ENCODE data around the gene HYAL2.

Gene HYAL2

GRCh38 chr3:50270422-50271224 is 51.9 kb downstream of the HYAL2 start:
- TF ChIP-seq, protein P1, sequence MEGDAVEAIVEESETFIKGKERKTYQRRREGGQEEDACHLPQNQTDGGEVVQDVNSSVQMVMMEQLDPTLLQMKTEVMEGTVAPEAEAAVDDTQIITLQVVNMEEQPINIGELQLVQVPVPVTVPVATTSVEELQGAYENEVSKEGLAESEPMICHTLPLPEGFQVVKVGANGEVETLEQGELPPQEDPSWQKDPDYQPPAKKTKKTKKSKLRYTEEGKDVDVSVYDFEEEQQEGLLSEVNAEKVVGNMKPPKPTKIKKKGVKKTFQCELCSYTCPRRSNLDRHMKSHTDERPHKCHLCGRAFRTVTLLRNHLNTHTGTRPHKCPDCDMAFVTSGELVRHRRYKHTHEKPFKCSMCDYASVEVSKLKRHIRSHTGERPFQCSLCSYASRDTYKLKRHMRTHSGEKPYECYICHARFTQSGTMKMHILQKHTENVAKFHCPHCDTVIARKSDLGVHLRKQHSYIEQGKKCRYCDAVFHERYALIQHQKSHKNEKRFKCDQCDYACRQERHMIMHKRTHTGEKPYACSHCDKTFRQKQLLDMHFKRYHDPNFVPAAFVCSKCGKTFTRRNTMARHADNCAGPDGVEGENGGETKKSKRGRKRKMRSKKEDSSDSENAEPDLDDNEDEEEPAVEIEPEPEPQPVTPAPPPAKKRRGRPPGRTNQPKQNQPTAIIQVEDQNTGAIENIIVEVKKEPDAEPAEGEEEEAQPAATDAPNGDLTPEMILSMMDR (IDR thresholded peaks at IDR 0.05; ENCODE audit: low read depth, low read length) = no peak
- no peak for DNase-seq (ENCODE audit: extremely low read depth, low read depth)

GRCh38 chr3:50269977-50270413 is 52.5 kb downstream of the HYAL2 start:
- TF ChIP-seq, protein P1 (IDR thresholded peaks at IDR 0.05; ENCODE audit: low read depth, low read length) = no peak
- DNase-seq (ENCODE audit: extremely low read depth, low read depth) = no peak

DNA sequence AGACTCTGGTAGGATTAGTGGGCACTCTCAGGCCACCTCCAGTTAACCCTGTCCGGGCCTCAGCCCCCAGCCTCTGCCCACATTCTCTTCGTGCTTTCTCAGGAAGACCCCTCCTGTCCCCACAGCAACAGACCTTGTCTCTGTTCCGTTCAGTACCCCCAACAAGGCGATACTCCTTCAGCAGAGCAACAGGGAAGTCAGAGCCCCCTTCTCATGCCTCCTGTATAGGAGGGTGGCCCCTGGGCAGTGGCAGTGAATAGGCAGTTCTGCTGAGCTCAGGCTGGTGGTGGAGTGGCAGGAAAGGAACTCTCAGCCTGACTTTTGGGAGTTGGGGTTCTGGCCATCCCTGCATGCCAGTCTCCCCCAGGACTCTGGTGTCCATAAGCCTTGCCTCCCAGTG is 53.1 kb downstream of the HYAL2 start:
- TF ChIP-seq, protein P1 (IDR thresholded peaks at IDR 0.05; ENCODE audit: low read depth, low read length) = no peak
- no peak for DNase-seq (ENCODE audit: extremely low read depth, low read depth)

DNA sequence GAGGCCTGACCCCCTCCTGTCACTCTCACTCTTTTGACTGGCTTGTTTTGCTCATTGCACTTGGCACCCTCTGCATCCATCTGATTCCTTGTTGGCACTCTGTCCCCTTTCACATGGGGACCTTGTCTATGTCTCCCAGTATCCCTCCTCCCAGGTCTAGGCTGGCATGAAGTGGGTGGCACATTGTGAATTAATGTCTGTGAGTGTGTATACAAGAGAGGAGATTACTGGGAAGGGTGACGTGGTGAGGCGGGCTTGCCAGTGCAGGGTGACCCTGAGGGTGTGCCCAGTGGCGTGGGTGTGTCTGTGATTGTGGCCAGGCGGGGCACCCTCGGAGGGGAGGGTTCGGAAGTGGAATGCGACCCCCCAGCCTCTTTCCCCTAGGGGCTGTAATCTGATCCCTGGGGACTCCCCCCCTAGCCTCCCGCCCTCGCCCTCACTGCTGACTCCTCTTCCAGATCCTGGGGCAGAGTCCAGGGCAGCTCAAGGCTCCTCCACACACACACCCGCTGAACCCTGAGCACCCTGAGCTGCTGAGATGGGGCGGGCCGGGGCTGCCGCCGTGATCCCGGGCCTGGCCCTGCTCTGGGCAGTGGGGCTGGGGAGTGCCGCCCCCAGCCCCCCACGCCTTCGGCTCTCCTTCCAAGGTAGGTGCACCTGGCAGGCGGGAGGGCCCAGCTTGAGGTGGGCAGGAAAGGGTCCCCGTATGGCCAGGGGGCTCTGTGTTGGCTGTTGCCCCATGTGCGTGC is 53.7 kb downstream of the HYAL2 start, which contains the start of gene SEMA3B:
Gene SEMA3B, plus strand, starts transcription at position 445 of the 749 bp plus-strand sequence. Its CDS starts 94 bp downstream, at position 539.
- TF ChIP-seq, protein P1 (IDR thresholded peaks at IDR 0.05; ENCODE audit: low read depth, low read length) = no peak
- DNase-seq (ENCODE audit: extremely low read depth, low read depth) = no peak

- TF ChIP-seq, protein P1 (IDR thresholded peaks at IDR 0.05; ENCODE audit: low read depth, low read length) = no peak
These were observed 54.3 kb downstream of the HYAL2 start for GRCh38 chr3:50268276-50268675.

More at GRCh38 chr3:50268276-50268675, 54.3 kb downstream of the HYAL2 start:
- no peak for DNase-seq (ENCODE audit: extremely low read depth, low read depth)
